Heart right ventricle (tissue), 16 donors: ENCODE data around the gene ADCY2. TPM values are rescaled to one million over a fixed set of nuclear protein-coding genes. Genes with fewer than 3 reads are reported as not detected.
A peak's percentile ranks its signal among the peaks of the same experiment; 100 is the strongest.

Source experiments
- ATAC-seq, 8 donors: fragments of 200-7000 bp; cut with Tn5 transposase; one replicate each; pipeline ENCODE4 v1.9.1; 2020; ENCODE audit warnings: mild to moderate bottlenecking in 8 of 8, moderate library complexity in 8 of 8, moderate number of reproducible peaks in 1 of 8
- DNase-seq, 2 donors: peaks; one replicate each; pipeline ENCODE4 v3.0.0-alpha.2; 2020
- H3K27ac ChIP-seq, 10 donors: fragments of 200-600 bp; sonication (generic) in 2 of 10; one replicate each; pipeline versions ENCODE4 v1.5.0 to v1.8.0; 2020 to 2022; ENCODE audit warnings: mild to moderate bottlenecking in 3 of 10
- H3K27me3 ChIP-seq, 7 donors: fragments of 200-600 bp; one replicate each; pipeline ENCODE4 v1.8.0; 2021 to 2022; ENCODE audit warnings: mild to moderate bottlenecking in 2 of 7
- H3K36me3 ChIP-seq, 9 donors: fragments of 200-600 bp; sonication (generic) in 1 of 9; one replicate each; pipeline versions ENCODE4 v1.5.0 to v1.8.0; 2020 to 2022; ENCODE audit warnings: mild to moderate bottlenecking in 2 of 9
- H3K4me1 ChIP-seq, 9 donors: fragments of 200-600 bp; sonication (generic) in 1 of 9; one replicate each; pipeline versions ENCODE4 v1.5.0 to v1.8.0; 2020 to 2022; ENCODE audit warnings: mild to moderate bottlenecking in 4 of 9
- H3K4me3 ChIP-seq, 10 donors: fragments of 200-600 bp; sonication (generic) in 2 of 10; one replicate each; pipeline versions ENCODE4 v1.5.0 to v1.8.0; 2020 to 2022; ENCODE audit warnings: mild to moderate bottlenecking in 7 of 10, moderate library complexity in 2 of 10
- H3K9me3 ChIP-seq, 11 donors: fragments of 200-600 bp in 10 of 11; sonication (generic) in 2 of 11; one replicate each; pipeline versions ENCODE4 v1.5.0 to v1.8.0; 2013 to 2022; ENCODE audit warnings: mild to moderate bottlenecking in 2 of 11, control low read depth in 1 of 11, moderate library complexity in 1 of 11
- CTCF ChIP-seq, 9 donors: fragments of 200-600 bp; sonication (generic) in 2 of 9; IDR thresholded peaks; one replicate each; pipeline versions ENCODE4 v1.5.0 to v1.8.0; 2021 to 2022; ENCODE audit warnings: antibody characterized with exemption in 9 of 9, mild to moderate bottlenecking in 5 of 9, moderate library complexity in 1 of 9
- WGBS, 2 donors: extraction: QIAGEN DNeasy Blood & Tissue Kit; methylation state at CpG; one replicate each; pipeline ENCODE4 v1.1.7; 2013; ENCODE audit warnings: inconsistent platforms in 1 of 2; 5-methylcytosine and 5-hydroxymethylcytosine counted together
- intact Hi-C, 10 donors: fragments of 100-400 bp; cut with DNase I; formaldehyde crosslinking; loops; one replicate each; pipeline versions ENCODE4 v1.11.1 to v1.14.2; 2022
- polyA plus RNA-seq, 2 donors: library from polyadenylated mRNA; stranded (reverse); fragments of 200-250 nt; gene quantifications; one replicate each; pipeline ENCODE4 v1.2.3, GENCODE V29; 2013
- total RNA-seq, 10 donors: library from RNA; stranded (reverse); fragmentation: NEBNext Ultra II Directional in 3 of 10; extraction: Animal tissue kit (Norgen Biotek cat#: 25700) in 3 of 10; gene quantifications; one replicate each; pipeline versions ENCODE4 v1.2.1 to v1.2.4, GENCODE V29; 2021 to 2023
- donor health status: Arrhythmogenic right ventricular cardiomyopathy.
- donor health status: ischemic (EF 13 %, LVEDD 7.1; RV severe dilation, severe dysfunction).
- donor health status: healthy with polysubstance abuse.
- donor health status: DM: no; HTN: yes; CAD: no.
- donor health status: DM: no; HTN: no; CAD: no.
- donor health status: ischemic (EF 25% LVEDD 6.9; RV normal size, moderate dysfunction).
- donor health status: ischemic (EF 25% LVEDD 5.7; RV mildly dilated, moderate dysfunction).
- donor health status: healthy.
- donor health status: DM: yes; HTN: yes; CAD: no.
- donor health status: Ischemic cardiomyopathy.
- donor health status: ischemic (EF 35%, LVEDD 5.7; RV mildly dilated, moderate dysfunction).
- donor health status: nonischemic (EF 11% LVEDD 7.7; RV severe dilation, severe dysfunction).
- donor health status: DM: yes; HTN: yes; CAD: no.
- donor health status: PGD.
- donor health status: ischemic (EF 29% LVEDD 5.4; RV normal size, mild dysfunction).
- donor health status: nonischemic (EF 23%, LVEDD 6.1; RV moderate dilation, normal function).

The ADCY2 gene
- total and polyA plus RNA-seq, 12 donors: 0.04 to 0.90 (median 0.17) TPM

GRCh38 chr5:7869474-7870136 lies 473.7 kb downstream of the ADCY2 start:
- peak overlapping the region; percentile 63 to 99 (median 97) for H3K4me3 ChIP-seq
- H3K27ac ChIP-seq: peak overlapping the region; percentile 17 to 94 (median 85)
- WGBS, 2 donors: 1% methylated on average over 41 of the region's 41 CpGs
- ATAC-seq (peak; percentile 28 to 81 (median 53)), DNase-seq (peak; percentile 7 to 23)
- H3K4me1 ChIP-seq: peaks cover 2 to 54% (median 36%) of the 10 kb centered on the region in 9 donors
- TF ChIP-seq CTCF (IDR thresholded peaks at IDR 0.05): no peak
- H3K9me3 ChIP-seq: no peaks in the 10 kb centered on the region
- intact Hi-C loops: no loop called here
- H3K27me3 ChIP-seq: no peaks in the 10 kb centered on the region
- peaks cover 0 to 54% (median 4%) of the 10 kb centered on the region in 9 donors for H3K36me3 ChIP-seq

- Histone ChIP-seq H3K4me1 (peaks cover 2 to 51% (median 26%) of the 10 kb centered on the region in 9 donors), H3K9me3 (no peaks in the 10 kb centered on the region), H3K36me3 (peaks cover 0 to 57% (median 12%) of the 10 kb centered on the region in 9 donors), H3K27ac (no peak overlapping the region), H3K27me3 (no peaks in the 10 kb centered on the region), H3K4me3 (no peak overlapping the region)
- no peak for DNase-seq
- intact Hi-C loops: no loop called here
- 74 to 85% methylated on average over 2 of the region's 2 CpGs for WGBS, 2 donors
- no peak for TF ChIP-seq CTCF (IDR thresholded peaks at IDR 0.05)
- ATAC-seq: no peak
These were observed 475.7 kb downstream of the ADCY2 start for GRCh38 chr5:7871653-7872052.

GRCh38 chr5:7872517-7873130 lies 476.7 kb downstream of the ADCY2 start:
- DNase-seq (no peak), ATAC-seq (no peak)
- peaks cover 2 to 47% (median 22%) of the 10 kb centered on the region in 9 donors for H3K4me1 ChIP-seq
- peaks cover 0 to 62% (median 18%) of the 10 kb centered on the region in 9 donors for H3K36me3 ChIP-seq
- intact Hi-C loops: no loop called here
- no peak overlapping the region for H3K27ac ChIP-seq
- H3K27me3 ChIP-seq: no peaks in the 10 kb centered on the region
- no peak overlapping the region for H3K4me3 ChIP-seq
- no peak for TF ChIP-seq CTCF (IDR thresholded peaks at IDR 0.05)
- H3K9me3 ChIP-seq: no peaks in the 10 kb centered on the region
- WGBS, 2 donors: 70 to 75% methylated on average over 4 of the region's 4 CpGs

GRCh38 chr5:7873216-7873615 lies 477.3 kb downstream of the ADCY2 start:
- H3K27me3 ChIP-seq: no peaks in the 10 kb centered on the region
- 69 to 83% methylated on average over 9 of the region's 9 CpGs for WGBS, 2 donors
- DNase-seq (no peak), ATAC-seq (no peak)
- intact Hi-C loops: no loop called here
- TF ChIP-seq CTCF (IDR thresholded peaks at IDR 0.05): no peak
- H3K4me1 ChIP-seq: peaks cover 2 to 47% (median 18%) of the 10 kb centered on the region in 9 donors
- H3K9me3 ChIP-seq: no peaks in the 10 kb centered on the region
- H3K36me3 ChIP-seq: peaks cover 0 to 68% (median 22%) of the 10 kb centered on the region in 9 donors
- no peak overlapping the region for H3K27ac ChIP-seq
- no peak overlapping the region for H3K4me3 ChIP-seq
